MG63 (cell line): ENCODE measurements around the gene POLDIP2. TPM values are rescaled to one million over a fixed set of nuclear protein-coding genes. Genes with fewer than 3 reads are reported as not detected.

Experiments
- DNase-seq: peaks from one replicate; pipeline ENCODE4 v3.0.0-alpha.2; 2020
- H3K27me3 ChIP-seq: fragments of 250-450 bp; sonication (Bioruptor Pico); 2 replicates; pipeline ENCODE4 v1.5.1; 2020; ENCODE audit warnings: mild to moderate bottlenecking, moderate library complexity
- H3K36me3 ChIP-seq: fragments of 250-450 bp; sonication (Bioruptor Pico); 2 replicates; pipeline ENCODE4 v1.5.1; 2020; ENCODE audit warnings: mild to moderate bottlenecking, moderate library complexity
- H3K4me3 ChIP-seq: fragments of 250-450 bp; sonication (Bioruptor Pico); 2 replicates; pipeline ENCODE4 v1.5.1; 2020; ENCODE audit warnings: mild to moderate bottlenecking, moderate library complexity
- H3K9me3 ChIP-seq: fragments of 250-450 bp; sonication (Bioruptor Pico); 2 replicates; pipeline ENCODE4 v1.5.1; 2020; ENCODE audit warnings: mild to moderate bottlenecking, moderate library complexity
- total RNA-seq: library from RNA; depleted of rRNA; stranded (reverse); fragments of >200 nt; shearing (Covaris generic); gene quantifications from 2 replicates; pipeline ENCODE4 v1.2.3, GENCODE V29; 2014; ENCODE audit warnings: low replicate concordance

POLDIP2 gene
- total RNA-seq, 1 experiment from 2014 or later = 244 TPM

- Histone ChIP-seq H3K27me3 (no peaks in the 10 kb centered on the region), H3K4me3 (peak overlapping the region; percentile 98), H3K9me3 (no peaks in the 10 kb centered on the region), H3K36me3 (peaks cover 51% of the 10 kb centered on the region)
- no peak for DNase-seq
These were observed 22.6 kb downstream of the POLDIP2 start for GRCh38 chr17:28334666-28335200.

DNA sequence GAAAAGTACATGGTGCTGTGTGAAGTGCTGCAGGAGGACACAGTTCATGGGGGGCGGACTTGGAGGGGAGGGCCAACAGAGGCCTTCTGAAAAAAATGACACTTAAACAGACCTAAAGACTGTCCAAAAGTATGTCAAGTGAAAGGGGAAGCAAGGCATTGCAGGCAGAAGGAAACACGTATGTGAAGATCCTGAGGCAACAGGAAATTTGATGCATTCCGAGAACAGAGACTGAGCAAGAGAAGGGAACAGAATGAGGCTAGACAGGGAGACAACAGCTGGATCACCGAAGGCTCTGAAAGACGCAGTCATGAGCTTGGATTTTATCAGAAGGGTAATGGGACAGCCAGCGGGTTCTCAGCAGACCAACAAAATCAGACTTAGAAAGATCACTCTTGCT, 23.2 kb downstream of the POLDIP2 start:
- H3K36me3 ChIP-seq = peaks cover 51% of the 10 kb centered on the region
- H3K27me3 ChIP-seq = no peaks in the 10 kb centered on the region
- DNase-seq = no peak
- H3K4me3 ChIP-seq = peak overlapping the region; percentile 98
- no peaks in the 10 kb centered on the region for H3K9me3 ChIP-seq

DNA sequence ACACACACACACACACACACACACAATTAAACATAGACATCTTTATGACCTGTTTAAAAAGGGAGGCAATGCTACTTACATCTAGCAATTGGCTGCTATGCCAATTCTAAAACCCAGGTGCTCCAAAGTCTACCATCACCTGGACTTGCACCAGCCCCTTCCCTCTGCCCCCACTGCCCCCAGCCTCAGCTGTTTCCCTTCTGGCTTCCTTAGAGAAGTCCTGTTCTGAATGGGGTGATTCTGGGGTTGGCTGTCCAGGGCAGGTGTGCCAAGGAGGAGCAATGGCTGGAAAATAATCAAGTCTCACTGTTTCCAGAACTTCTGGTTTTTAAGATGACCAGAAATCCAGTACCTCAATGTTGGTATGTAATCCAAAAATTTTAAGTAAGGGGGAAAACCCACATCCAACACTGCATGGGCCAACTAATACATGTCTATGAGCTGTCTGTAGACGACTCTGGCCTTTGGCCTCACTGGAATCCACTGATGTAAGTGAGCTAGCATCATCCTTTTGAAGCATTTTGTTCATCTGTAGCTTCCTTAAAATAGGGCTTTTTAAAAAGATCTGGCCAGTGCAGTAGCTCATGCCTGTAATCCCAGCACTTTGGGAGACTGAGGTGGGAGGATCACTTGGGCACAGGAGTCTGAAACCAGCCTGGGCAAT, 24.1 kb downstream of the POLDIP2 start:
- H3K36me3 ChIP-seq = peaks cover 56% of the 10 kb centered on the region
- H3K27me3 ChIP-seq = no peaks in the 10 kb centered on the region
- H3K9me3 ChIP-seq = no peaks in the 10 kb centered on the region
- no peak overlapping the region for H3K4me3 ChIP-seq
- no peak for DNase-seq

GRCh38 chr17:28331891-28332420, 25.4 kb downstream of the POLDIP2 start:
- H3K27me3 ChIP-seq = no peaks in the 10 kb centered on the region
- DNase-seq = no peak
- peaks cover 56% of the 10 kb centered on the region for H3K36me3 ChIP-seq
- H3K9me3 ChIP-seq = no peaks in the 10 kb centered on the region
- no peak overlapping the region for H3K4me3 ChIP-seq

DNA sequence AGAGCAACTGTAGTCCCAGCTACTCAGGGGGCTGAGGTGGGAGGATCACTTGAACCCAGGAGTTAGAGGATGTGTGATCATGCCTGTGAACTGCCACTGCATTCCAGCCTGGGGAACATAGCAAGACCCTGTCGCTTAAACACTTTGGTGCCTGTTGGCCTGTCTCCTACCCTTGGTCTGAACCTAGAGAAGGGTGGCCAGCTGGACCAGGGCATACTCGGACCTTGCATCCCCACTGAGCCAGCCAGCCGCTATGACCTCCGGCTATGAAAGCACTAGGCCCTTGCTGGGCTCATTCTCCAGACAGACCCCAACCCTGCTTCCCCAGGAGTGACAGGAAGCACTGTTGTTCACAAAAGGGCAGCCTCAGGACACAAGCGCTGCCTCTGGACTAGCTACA, 26.7 kb downstream of the POLDIP2 start:
- Histone ChIP-seq H3K36me3 (peaks cover 59% of the 10 kb centered on the region), H3K27me3 (no peaks in the 10 kb centered on the region), H3K4me3 (no peak overlapping the region), H3K9me3 (no peaks in the 10 kb centered on the region)
- DNase-seq = no peak

- Histone ChIP-seq H3K27me3 (no peaks in the 10 kb centered on the region), H3K4me3 (no peak overlapping the region), H3K9me3 (no peaks in the 10 kb centered on the region), H3K36me3 (peaks cover 67% of the 10 kb centered on the region)
- no peak for DNase-seq
These were observed 29.0 kb downstream of the POLDIP2 start for GRCh38 chr17:28328325-28328724.

DNA sequence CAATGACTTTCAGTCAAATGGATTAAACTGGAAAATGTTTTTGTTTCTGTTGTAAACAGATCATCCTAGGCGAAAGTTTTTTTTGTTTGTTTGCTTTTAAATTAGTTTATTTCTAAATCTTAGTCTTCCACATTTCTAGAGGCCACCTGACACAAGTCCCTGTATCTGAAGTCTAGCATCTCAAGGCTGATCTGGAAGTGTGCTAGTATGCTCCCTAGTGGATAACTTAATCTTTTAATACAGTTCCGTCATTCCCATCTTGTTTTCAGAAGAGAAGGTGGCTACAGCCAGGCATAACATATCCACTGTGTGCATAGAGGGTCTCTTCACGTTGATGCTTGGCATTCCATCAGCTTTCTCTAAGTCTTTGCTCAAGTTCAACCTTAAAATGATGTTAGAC, 29.6 kb downstream of the POLDIP2 start:
- DNase-seq = no peak
- Histone ChIP-seq H3K9me3 (no peaks in the 10 kb centered on the region), H3K36me3 (peaks cover 71% of the 10 kb centered on the region), H3K27me3 (no peaks in the 10 kb centered on the region), H3K4me3 (no peak overlapping the region)

- DNase-seq = no peak
- Histone ChIP-seq H3K9me3 (no peaks in the 10 kb centered on the region), H3K36me3 (peaks cover 77% of the 10 kb centered on the region), H3K27me3 (no peaks in the 10 kb centered on the region), H3K4me3 (no peak overlapping the region)
These were observed 30.2 kb downstream of the POLDIP2 start for GRCh38 chr17:28327031-28327607.

DNA sequence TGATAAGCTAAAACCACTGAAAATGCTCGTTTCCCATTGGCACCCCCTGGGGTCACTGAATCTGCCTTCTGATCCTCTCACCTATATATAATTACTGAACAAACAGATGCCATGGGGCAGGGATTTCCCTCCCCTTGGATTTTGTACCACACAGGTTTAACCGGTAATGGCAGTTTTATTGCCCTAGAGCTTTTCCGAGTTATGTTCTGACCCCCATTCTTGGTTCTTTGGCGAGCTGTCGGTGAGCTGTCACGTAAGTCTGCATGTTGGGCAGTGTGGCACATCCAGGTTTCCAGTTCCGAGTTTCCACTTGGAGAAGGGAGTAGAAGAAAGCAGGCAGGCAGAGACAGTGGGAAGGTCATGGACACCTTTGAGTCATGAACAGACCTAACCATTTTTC, 31.2 kb downstream of the POLDIP2 start:
- peaks cover 73% of the 10 kb centered on the region for H3K36me3 ChIP-seq
- no peaks in the 10 kb centered on the region for H3K27me3 ChIP-seq
- no peak overlapping the region for H3K4me3 ChIP-seq
- DNase-seq = no peak
- no peaks in the 10 kb centered on the region for H3K9me3 ChIP-seq

DNA sequence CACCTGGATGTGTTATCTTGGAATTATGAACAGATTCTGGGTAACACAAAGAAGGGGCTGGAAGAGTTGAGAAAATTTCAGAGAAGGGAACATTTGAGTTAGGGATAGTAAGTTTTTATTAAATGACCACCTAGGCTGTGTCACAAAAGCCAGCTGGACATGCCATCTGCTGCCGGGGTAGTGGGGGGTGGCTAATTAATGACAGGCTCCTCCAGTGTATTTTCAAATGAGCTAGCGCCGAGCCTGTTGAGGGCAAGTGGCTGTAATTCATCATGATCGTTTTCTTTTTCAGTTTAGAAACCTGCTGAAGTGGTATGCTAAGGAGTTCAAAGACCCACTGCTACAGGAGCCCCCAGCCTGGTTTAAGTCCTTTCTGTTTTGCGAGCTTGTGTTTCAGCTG, 32.1 kb downstream of the POLDIP2 start:
- no peak for DNase-seq
- Histone ChIP-seq H3K27me3 (no peaks in the 10 kb centered on the region), H3K9me3 (no peaks in the 10 kb centered on the region), H3K4me3 (no peak overlapping the region), H3K36me3 (peaks cover 73% of the 10 kb centered on the region)

GRCh38 chr17:28324781-28325180, 32.5 kb downstream of the POLDIP2 start:
- H3K27me3 ChIP-seq = no peaks in the 10 kb centered on the region

DNA sequence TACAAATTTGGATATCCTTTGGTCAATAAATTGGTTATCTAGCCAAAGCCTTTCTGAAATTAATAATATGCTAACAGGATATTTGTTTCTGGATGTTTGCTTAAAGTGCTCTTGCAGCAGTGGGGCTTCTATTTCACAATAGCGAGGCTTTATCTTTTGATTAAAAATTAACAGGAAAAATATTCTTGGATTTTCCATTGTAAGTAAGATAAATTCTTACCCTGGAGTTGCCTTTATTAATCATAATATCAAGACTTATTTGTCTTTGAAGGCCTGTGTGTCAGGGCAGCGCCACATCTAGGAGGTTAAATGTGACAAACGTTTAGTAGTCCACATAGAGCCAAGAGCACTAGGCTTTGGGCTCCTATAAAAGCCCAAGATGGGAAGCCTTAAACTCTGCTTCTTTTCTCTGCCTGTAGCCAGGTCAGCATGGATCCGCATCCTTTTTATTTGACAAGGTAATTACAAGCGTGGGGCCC, 33.0 kb downstream of the POLDIP2 start:
- H3K36me3 ChIP-seq = peaks cover 69% of the 10 kb centered on the region
- no peak for DNase-seq
- no peak overlapping the region for H3K4me3 ChIP-seq
- H3K9me3 ChIP-seq = no peaks in the 10 kb centered on the region
- no peaks in the 10 kb centered on the region for H3K27me3 ChIP-seq

More at GRCh38 chr17:28324781-28325180, 32.5 kb downstream of the POLDIP2 start:
- H3K9me3 ChIP-seq = no peaks in the 10 kb centered on the region
- no peak overlapping the region for H3K4me3 ChIP-seq
- DNase-seq = no peak
- peaks cover 73% of the 10 kb centered on the region for H3K36me3 ChIP-seq

DNA sequence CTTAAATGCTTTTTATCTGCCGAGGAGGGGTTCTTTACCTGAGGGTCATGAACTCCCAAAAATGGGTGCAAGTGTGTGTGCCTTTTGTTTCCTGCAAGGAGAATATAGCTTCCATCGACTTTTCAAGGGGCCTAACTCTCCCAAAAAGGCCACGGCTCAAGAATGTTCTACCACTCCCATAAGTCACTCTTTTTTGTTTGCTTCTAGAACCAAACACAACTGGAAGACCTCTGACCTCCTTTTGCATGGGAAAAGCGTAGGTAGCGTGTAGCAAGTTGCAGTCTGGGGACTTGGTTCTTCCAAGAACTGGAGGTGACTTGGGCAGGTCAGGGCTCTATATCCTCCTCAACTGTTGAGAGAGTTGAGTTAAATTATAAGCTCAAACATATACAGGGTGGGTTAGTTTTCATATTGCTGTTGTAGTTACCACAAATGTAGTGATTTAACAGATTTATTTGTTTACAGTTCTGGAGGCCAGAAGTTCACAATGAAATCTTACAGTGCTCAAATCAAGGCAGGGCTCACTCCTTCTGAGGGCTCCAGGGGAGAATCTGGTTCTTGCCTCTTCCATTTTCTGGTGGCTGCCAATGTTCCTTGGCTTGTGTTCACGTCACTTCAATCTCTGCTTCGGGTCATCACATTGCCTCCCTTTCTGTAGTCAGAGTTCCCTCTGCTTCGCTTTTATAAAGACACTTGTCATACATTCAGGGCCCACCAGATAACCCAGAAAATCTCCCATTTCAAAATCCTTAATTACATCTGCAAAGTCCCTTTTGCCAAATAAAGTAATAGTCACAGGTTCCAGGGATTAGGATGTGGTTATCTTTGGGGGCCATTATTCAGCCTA, 36.9 kb downstream of the POLDIP2 start:
- peaks cover 30% of the 10 kb centered on the region for H3K36me3 ChIP-seq
- H3K9me3 ChIP-seq = no peaks in the 10 kb centered on the region
- H3K27me3 ChIP-seq = no peaks in the 10 kb centered on the region
- DNase-seq = no peak
- H3K4me3 ChIP-seq = peak overlapping the region; percentile 77

- Histone ChIP-seq H3K36me3 (peaks cover 24% of the 10 kb centered on the region), H3K27me3 (no peaks in the 10 kb centered on the region), H3K9me3 (no peaks in the 10 kb centered on the region), H3K4me3 (peak overlapping the region; percentile 77)
- no peak for DNase-seq
These were observed 37.8 kb downstream of the POLDIP2 start for GRCh38 chr17:28319598-28319935.

- H3K9me3 ChIP-seq = no peaks in the 10 kb centered on the region
- peak; percentile 98 for DNase-seq
- H3K36me3 ChIP-seq = peaks cover 24% of the 10 kb centered on the region
- H3K4me3 ChIP-seq = peak within 1 kb of the TSS; percentile 77
- no peaks in the 10 kb centered on the region for H3K27me3 ChIP-seq
These were observed 38.3 kb downstream of the POLDIP2 start, which contains the start of gene TMEM97 for GRCh38 chr17:28318759-28319597. TMEM97 (plus strand) TSS chr17:28319200; CDS start chr17:28319240, 40 bp downstream.
